SU-DHL-6 (cell line): ENCODE data around the gene BCORL1.

ENCODE experiments used
- H2AFZ ChIP-seq: fragments of 200-600 bp; sonication (generic); 2 replicates; pipeline ENCODE4 v1.6.1; 2014; ENCODE audit warnings: low read depth, mild to moderate bottlenecking, moderate library complexity, mixed read lengths, antibody characterized with exemption, low read length; ENCODE audit not compliant: severe bottlenecking
- H3F3A ChIP-seq: fragments of 200-600 bp; shearing (Covaris generic); 2 replicates; pipeline ENCODE4 v1.6.0; 2016; ENCODE audit warnings: antibody characterized with exemption, mild to moderate bottlenecking; ENCODE audit not compliant: insufficient read depth
- H3K27ac ChIP-seq: fragments of 200-600 bp; sonication (generic); 2 replicates; pipeline ENCODE4 v1.5.1; 2016; ENCODE audit warnings: low read depth, mild to moderate bottlenecking, low read length, moderate library complexity, mixed read lengths
- H3K27me3 ChIP-seq: fragments of 200-600 bp; sonication (generic), shearing (Covaris generic); 2 replicates; pipeline ENCODE4 v1.6.0; 2014; ENCODE audit warnings: mild to moderate bottlenecking, low read length
- H3K36me3 ChIP-seq: fragments of 200-600 bp; sonication (generic); 2 replicates; pipeline ENCODE4 v1.6.1; 2014; ENCODE audit warnings: mild to moderate bottlenecking, low read length, mixed read lengths
- H3K4me2 ChIP-seq: fragments of 300-600, 200-600 bp; shearing (Covaris generic), sonication (generic); 2 replicates; pipeline ENCODE4 v1.6.0; 2014; ENCODE audit warnings: low read length, low read depth, mild to moderate bottlenecking; ENCODE audit not compliant: poor library complexity, severe bottlenecking
- H3K4me3 ChIP-seq: fragments of 200-600 bp; sonication (generic); 2 replicates; pipeline ENCODE4 v1.5.1; 2014; ENCODE audit warnings: antibody characterized with exemption, low read length, mild to moderate bottlenecking, mixed read lengths; ENCODE audit not compliant: insufficient read depth, poor library complexity, severe bottlenecking
- H3K79me2 ChIP-seq: fragments of 200-600 bp; sonication (generic); 2 replicates; pipeline ENCODE4 v1.6.1; 2014; ENCODE audit warnings: mild to moderate bottlenecking, low read length, moderate library complexity; ENCODE audit not compliant: insufficient read depth
- H3K9ac ChIP-seq: fragments of 200-600 bp; sonication (generic); 2 replicates; pipeline ENCODE4 v1.7.0; 2014; ENCODE audit warnings: mild to moderate bottlenecking, low read length
- H3K9me2 ChIP-seq: fragments of 200-600 bp; sonication (generic); replicated peaks from 2 replicates; pipeline ENCODE4 v1.6.1; 2014; ENCODE audit warnings: low read length; ENCODE audit not compliant: insufficient read depth
- H3K9me3 ChIP-seq: fragments of 200-600 bp; sonication (generic); 2 replicates; pipeline ENCODE4 v1.6.1; 2014; ENCODE audit warnings: low read length, mixed read lengths; ENCODE audit not compliant: insufficient read depth
- H4K20me1 ChIP-seq: fragments of 200-600 bp; sonication (generic); 2 replicates; pipeline ENCODE4 v1.6.1; 2014; ENCODE audit warnings: low read depth, mild to moderate bottlenecking, antibody characterized with exemption, low read length, moderate library complexity, mixed read lengths
- CTCF ChIP-seq: fragments of 200-600 bp; sonication (generic); IDR thresholded peaks from one replicate; pipeline ENCODE4 v1.5.1; 2017; ENCODE audit warnings: antibody characterized with exemption, mild to moderate bottlenecking, low read length, moderate library complexity; ENCODE audit not compliant: insufficient read depth, poor library complexity, severe bottlenecking
- EZH2phosphoT487 ChIP-seq: fragments of 200-600 bp; sonication (generic), shearing (Covaris generic); conservative IDR thresholded peaks from 2 replicates; pipeline ENCODE4 v1.6.1; 2018; ENCODE audit warnings: mild to moderate bottlenecking, antibody characterized with exemption, low read length, moderate library complexity, mixed read lengths

The BCORL1 gene

GRCh38 chrX:129968968-129969367, 13.5 kb upstream of the BCORL1 start:
- Histone ChIP-seq H3K9me3 (no peaks in the 10 kb centered on the region), H3K4me2 (no peak overlapping the region)

GRCh38 chrX:129976441-129976840, 6.0 kb upstream of the BCORL1 start:
- Histone ChIP-seq H3K27ac (no peak overlapping the region), H3F3A (no peaks in the 10 kb centered on the region), H3K4me3 (no peak overlapping the region), H3K9ac (no peak overlapping the region), H3K9me2 (no peaks in the 10 kb centered on the region), H2AFZ (no peak overlapping the region), H3K27me3 (no peaks in the 10 kb centered on the region), H3K79me2 (no peaks in the 10 kb centered on the region), H3K36me3 (no peaks in the 10 kb centered on the region), H3K9me3 (no peaks in the 10 kb centered on the region), H4K20me1 (no peaks in the 10 kb centered on the region), H3K4me2 (no peak overlapping the region)
- TF ChIP-seq EZH2phosphoT487 (no peak), CTCF (no peak)

More at GRCh38 chrX:129968968-129969367, 13.5 kb upstream of the BCORL1 start:
- Histone ChIP-seq H3K79me2 (no peaks in the 10 kb centered on the region), H3K9ac (no peak overlapping the region), H3K4me3 (no peak overlapping the region), H2AFZ (no peak overlapping the region), H3F3A (no peaks in the 10 kb centered on the region), H3K36me3 (no peaks in the 10 kb centered on the region), H4K20me1 (no peaks in the 10 kb centered on the region), H3K27me3 (no peaks in the 10 kb centered on the region), H3K27ac (no peak overlapping the region), H3K9me2 (no peaks in the 10 kb centered on the region)
- TF ChIP-seq EZH2phosphoT487, result no peak
- TF ChIP-seq CTCF, result no peak

GRCh38 chrX:129979207-129979920, 3.1 kb upstream of the BCORL1 start:
- H2AFZ ChIP-seq, result no peak overlapping the region
- TF ChIP-seq CTCF (no peak), EZH2phosphoT487 (no peak)
- H3K4me3 ChIP-seq, result no peak overlapping the region

More at GRCh38 chrX:129979207-129979920, 3.1 kb upstream of the BCORL1 start:
- Histone ChIP-seq H3K4me2 (no peak overlapping the region), H3K79me2 (no peaks in the 10 kb centered on the region), H3K9me2 (no peaks in the 10 kb centered on the region), H3F3A (no peaks in the 10 kb centered on the region), H3K36me3 (no peaks in the 10 kb centered on the region), H3K27me3 (no peaks in the 10 kb centered on the region), H3K9me3 (no peaks in the 10 kb centered on the region), H3K9ac (no peak overlapping the region), H3K27ac (no peak overlapping the region), H4K20me1 (no peaks in the 10 kb centered on the region)
